HG03064 (cell line): ENCODE results near the gene AP3D1.

Source experiments
- ATAC-seq: cut with Tn5 transposase; IDR thresholded peaks from one replicate; pipeline ENCODE4 v1.9.1; 2021; ENCODE audit warnings: low read depth; ENCODE audit not compliant: unreplicated experiment

AP3D1 gene

GRCh38 chr19:2184422-2184975 lies 33.1 kb upstream of the AP3D1 start:
- ATAC-seq = no peak

DNA sequence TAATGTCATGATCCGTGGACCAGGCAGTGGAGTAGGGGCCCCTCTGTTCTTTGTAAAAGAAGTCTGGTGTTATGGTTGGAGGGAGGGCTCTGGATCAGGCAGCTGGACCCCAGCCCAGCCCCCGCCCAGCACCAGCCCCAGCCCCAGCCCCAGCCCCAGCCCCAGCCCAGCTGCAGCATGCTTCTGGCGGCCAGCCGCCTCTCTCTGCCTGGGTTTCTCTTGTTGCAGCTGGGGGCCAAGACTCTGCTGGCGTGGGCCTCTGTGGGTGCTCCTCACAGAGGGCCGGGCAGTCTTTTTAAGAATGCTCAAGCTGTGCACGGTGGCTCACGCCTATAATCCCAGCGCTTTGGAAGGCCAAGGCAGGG lies 30.2 kb upstream of the AP3D1 start:
- ATAC-seq = no peak

DNA sequence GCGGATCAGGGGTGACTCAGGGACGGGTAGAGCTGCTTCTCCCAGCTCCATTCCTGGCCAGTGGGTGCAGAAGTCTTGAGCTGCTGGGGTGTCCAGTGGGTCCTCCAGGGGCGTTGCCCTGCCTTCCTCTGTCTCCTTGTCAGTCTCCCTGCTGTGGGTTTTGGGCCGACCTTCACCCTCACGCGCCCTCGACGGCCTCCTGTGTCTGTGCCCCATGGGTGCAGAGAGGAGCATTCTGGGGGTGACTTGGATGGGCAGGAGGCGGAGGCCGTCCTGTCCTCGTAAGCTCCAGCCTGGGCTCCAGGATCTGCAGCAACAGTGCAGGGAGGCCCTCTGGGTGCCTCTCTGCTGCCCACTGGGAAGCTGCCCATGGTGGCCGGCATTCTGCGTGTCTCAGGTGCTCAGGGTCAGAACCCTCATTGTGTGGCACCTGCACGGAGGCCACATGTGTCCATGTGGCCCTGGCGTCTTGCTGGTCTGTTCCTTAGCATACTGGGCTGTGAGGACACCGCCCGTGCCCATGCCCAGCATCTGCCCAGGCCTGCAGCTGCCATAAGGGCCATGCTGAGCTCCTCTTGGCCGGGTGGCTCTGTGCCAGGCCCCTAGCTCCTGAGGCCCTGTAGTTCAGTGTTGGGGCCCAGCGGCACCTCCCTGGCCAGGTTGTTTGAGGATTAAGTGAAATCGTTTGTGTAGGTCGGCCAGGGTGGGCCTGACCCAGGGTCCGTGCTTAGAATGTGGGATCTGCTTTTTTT lies 29.7 kb upstream of the AP3D1 start:
- ATAC-seq = no peak

- no peak for ATAC-seq
Measured at GRCh38 chr19:2180114-2180513, 28.7 kb upstream of the AP3D1 start.

DNA sequence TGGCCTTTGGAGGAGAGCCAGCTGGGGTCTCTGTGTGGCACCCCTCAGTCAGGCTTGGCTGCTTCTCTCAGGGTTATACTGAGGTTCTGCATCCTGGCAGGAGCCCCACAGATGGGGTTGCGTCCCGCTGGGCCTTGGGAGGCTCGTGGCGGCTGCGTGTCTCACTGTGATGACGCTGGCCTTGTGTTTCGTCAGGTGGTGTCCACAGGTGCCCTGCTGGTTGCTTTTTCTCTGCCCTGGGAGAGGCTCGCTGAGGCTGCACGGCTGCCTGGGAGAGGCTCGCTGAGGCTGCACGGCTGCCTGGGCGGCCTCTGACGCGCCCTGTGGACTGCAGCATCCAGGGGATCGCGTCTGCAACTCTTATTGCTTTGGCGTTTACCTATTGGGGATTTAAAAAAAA lies 27.7 kb upstream of the AP3D1 start:
- no peak for ATAC-seq

DNA sequence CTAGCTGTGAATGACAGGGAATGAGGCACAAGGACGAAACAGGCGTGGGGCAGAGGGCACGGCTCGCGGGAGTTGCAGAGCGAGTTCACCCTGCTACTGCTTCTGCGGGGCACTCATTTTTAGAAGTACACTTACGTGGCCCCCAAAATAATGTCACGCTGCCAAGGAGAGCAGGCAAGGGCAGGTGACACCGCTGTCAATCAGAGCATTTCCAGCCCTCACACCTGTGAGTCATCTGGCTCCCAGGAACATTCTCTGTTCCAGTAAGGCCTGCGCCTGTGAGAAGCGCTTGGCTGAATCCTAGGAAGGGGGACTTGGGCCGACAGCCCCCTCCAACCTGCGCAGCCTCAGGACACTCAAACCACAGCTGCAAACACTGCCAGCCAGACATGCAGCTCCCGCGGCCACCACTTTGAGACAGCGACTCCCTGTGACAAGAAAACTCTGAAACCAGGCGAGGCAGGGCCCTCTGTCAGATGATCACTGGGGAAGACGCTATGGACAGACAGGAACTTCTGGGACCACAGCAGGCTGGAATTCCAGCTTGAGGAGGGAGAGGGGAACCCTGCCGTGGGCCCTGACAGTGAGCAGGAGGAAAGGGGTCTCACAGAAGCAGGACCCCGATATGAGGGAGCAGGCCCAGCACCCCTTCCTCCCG lies 25.1 kb upstream of the AP3D1 start:
- ATAC-seq = no peak

DNA sequence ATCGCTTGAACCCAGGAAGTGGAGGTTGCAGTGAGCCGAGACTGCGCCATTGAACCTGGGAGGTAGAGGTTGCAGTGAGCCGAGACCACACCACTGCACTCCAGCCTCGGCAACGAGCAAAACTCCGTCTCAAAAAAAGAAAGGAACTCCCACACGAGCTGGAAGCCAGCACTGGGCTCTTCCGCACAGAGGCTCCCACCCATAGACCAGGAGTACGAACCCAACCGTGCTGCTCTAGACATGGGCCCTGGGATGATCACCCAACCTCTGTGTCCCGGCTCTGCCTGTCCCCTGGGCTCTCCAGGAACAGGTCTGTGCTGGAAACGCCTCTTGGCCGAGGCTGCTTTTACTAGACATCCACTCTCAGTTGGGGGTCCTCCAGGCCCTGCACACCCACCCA lies 24.4 kb upstream of the AP3D1 start:
- ATAC-seq = no peak

DNA sequence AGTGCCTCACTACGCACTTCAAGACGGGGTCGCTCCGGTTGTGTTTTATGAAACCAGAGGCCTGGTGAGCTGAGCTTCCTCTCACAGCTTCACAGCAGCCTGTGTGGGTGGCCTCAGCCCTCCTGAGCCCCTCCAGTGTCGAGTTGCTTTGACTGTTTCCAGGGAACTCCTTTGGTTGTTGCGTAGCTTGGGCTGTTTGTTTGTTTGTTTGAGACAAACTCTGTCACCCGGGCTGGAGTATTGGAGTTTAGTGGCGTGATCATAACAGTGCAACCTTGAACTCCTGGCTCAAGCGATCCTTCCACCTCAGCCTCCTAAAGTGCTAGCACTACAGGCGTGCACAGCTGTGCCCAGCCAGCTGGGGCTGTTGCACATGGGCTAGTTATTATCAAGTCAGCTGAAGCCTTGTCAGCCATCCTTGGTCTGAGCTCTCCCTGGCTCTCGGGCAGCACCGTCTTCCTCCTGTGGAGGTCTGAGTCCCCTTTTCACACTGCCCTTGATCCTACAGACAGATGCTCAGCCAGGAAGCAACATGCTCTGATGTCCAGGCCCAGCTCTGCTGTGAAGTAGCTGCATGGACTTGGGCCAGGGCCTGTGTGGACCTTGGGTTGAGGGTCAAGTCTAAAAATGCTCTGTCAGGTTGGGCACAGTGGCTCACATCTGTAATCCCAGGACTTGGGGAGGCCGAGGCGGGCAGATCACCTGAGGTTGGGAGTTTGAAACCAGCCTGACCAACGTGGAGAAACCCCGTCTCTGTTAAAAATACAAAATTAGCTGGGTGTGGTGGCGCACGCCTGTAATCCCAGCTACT lies 22.6 kb upstream of the AP3D1 start:
- no peak for ATAC-seq

DNA sequence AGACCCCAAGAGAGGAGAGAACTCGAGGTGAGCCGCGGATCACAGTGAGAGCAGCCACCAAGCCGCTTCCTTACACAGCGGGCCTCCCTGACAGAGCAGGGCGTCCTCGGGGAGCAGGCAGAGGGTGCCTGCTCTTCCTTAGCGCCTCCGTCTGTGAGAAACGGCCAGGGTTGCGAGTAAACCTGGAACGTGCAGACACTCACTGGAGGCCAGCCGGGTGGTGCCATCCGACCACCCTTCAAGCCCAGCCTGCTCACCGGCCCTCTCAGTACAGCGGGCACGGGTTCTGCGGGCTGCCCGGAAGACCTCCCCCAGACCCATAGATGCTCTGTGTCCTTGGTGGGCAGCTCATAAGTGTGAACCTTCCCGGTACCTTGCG lies 22.0 kb upstream of the AP3D1 start:
- no peak for ATAC-seq

GRCh38 chr19:2171349-2172145 lies 20.2 kb upstream of the AP3D1 start:
- ATAC-seq = no peak

GRCh38 chr19:2170987-2171348 lies 19.6 kb upstream of the AP3D1 start:
- no peak for ATAC-seq

GRCh38 chr19:2170219-2170618 lies 18.9 kb upstream of the AP3D1 start:
- no peak for ATAC-seq

DNA sequence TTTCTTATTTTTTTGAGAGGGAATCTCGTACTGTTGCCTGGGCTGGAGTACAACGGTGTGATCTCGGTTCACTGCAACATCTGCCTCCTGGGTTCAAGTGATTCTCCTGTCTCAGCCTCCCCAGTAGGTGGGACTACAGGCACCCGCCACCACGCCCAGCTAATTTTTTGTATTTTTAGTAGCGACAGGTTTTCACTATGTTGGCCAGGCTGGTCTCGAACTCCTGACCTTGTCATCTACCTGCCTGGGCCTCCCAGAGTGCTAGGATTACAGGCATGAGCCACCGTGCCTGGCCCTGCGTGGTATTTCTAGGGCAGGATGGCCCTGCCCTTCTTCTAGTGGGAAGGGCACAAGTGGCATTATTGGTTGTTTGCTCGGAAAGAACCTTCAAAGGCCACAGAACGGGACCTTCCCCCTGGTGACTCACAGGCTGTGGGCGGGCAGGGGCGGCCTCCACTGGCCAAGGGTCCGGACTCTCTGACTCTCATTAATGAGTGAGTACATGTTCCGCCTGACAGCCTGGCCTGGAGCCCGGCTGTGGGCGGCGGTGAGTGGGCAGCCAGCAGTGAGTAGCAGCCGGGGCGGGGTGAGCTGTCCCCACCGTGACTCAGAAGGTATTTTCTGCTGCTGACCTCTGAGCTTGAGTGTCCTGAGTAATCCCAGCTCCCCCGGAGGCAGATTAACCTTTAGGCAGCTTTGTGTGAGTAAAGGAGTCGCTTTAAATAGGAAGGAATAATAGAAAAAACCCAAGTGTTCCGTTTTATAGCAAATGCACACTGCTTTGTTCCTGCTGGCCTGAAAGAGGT lies 17.5 kb upstream of the AP3D1 start:
- ATAC-seq = peak; percentile 35

DNA sequence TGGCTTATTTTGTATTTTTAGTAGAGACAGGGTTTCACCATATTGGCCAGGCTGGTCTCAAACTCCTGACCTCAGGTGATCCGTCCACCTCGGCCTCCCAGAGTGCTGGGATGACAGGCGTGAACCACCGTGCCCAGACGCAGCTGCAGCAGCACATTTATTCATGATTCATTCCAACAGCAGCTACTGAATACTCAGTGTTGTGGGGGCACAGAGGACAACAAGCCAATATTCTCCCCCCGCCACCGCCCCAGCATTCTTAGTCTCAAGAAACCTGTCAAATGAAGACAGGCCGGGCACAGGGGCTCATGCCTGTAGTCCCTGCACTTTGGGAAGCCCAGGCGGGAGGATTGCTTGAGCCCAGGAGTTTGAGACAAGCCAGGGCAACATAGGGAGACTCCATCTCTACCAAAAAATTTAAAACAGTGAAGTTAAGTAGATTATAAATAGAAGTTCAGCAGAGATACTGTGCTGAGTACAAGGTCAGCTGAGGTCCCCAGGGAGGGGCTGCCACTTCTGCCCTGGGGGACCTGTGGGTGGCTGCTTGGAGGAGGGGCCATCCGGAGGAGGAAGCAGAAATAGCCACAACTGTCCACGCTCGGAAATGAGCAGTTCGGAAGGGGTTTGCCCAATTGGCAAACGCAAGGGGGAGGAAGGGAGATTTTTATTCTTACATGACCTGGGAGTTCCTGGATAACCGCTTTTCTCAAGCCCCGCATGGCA lies 16.7 kb upstream of the AP3D1 start:
- no peak for ATAC-seq

DNA sequence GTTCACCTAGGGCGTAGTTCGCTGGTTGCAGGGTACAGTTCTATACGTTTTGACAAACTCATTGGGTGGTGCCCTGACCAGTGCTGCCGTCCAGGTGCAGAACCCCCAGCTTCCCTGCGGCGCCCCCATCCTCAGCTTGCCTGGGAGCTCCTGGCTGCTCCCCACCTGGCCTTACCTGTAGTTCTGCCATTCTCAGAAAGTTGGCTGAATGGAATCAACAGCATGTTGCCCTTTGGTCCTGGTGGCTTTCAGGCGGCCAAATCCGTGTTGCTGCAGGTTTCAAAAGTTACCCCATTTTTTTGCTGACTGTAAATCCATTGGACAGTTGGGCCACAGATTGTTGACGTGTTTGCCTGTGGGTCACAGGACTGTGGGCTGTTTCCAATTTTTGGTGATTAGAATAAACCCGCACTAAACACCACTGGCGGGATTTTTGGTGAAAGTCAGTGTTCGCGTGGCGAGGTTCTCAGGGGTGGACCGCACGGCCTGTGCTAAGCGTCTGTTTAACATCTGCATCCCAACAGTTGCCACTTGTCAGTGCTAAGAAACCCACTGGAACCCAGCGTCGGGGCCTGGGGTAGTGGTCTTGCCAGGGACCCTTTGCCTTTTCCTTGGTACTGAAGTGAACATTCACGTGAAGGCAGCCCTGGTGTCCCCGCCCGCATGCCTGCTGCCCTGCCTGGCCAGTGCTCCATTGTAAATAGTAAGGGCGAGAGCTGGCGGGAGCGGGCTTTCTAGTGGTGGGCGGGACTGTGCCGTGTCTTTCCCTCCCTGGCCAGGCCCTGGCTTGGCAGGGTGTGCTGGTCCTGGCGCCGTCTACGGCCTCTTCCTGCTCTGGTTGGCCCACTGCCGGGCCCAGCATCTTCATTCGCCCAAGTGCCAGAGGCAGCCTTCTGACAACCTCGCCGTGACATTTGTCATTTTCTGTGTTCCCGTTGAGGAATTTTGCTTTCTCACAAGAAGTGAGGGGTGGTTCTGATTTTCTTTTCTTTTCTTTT lies 15.7 kb upstream of the AP3D1 start:
- ATAC-seq = no peak

GRCh38 chr19:2164020-2164998 lies 12.9 kb upstream of the AP3D1 start:
- peak; percentile 18 for ATAC-seq

- ATAC-seq = no peak
Measured at GRCh38 chr19:2160379-2160778, 9.0 kb upstream of the AP3D1 start.
